GM12892 (cell line): Measurements from ENCODE around the gene ZIC5.

Experiments
- POLR2A ChIP-seq: IDR thresholded peaks from 2 replicates; pipeline ENCODE4 v1.6.1; 2011; ENCODE audit warnings: low read depth, low read length, control low read depth
- POLR2AphosphoS5 ChIP-seq: IDR thresholded peaks from 2 replicates; pipeline ENCODE4 v1.6.1; 2011; ENCODE audit warnings: low read depth, low read length, control low read depth
- TAF1 ChIP-seq: IDR thresholded peaks from 2 replicates; pipeline ENCODE4 v1.6.1; 2011; ENCODE audit warnings: low read depth, mild to moderate bottlenecking, control low read depth, low read length, borderline replicate concordance

GRCh38 chr13:99977912-99978798 lies 6.6 kb upstream of the ZIC5 start:
- TF ChIP-seq POLR2A (no peak), POLR2AphosphoS5 (no peak), TAF1 (no peak)
